ENCODE measurements around the gene APC2.
A peak's percentile ranks its signal among the peaks of the same experiment; 100 is the strongest.

Gene APC2

DNA sequence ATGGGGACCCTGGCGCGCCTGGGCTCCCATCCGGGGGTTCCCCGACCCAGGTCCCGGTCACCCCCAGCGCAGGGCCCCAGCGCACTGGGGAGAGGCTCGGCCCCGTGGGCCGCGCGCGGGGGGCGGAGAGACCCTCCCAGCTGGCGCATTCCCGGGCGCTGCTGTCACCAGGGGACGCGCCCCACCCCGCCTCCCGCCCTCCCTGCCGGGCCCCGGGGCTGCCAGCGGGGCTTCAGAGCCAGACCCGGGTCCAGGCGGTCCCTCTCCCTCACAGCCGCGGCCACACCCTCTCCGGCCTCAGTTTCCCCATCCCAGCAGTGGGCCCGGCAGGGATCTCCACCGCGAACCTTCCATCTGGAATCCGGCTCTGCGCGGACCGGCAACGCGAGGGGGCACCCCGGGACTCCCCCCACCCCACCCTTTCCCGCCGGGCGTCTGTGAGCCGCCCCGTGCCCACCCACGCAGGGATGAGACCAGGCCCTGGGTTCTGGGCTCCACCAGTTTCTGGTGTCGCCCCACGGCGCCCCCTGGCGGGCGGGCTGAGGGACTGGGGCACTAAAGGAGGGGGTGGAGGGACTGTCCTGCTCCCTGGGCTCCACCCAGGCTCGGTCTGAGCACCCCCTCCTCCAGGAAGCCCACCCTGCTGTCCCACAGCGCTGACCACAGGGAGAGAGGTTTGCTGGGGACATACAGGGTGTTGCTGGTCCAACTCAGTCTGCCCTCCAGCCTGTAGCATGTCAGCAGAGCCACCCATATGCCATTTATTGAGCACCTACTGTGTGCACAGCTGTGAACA is 63.8 kb downstream of the APC2 start:
- TF ChIP-seq, protein P1, sequence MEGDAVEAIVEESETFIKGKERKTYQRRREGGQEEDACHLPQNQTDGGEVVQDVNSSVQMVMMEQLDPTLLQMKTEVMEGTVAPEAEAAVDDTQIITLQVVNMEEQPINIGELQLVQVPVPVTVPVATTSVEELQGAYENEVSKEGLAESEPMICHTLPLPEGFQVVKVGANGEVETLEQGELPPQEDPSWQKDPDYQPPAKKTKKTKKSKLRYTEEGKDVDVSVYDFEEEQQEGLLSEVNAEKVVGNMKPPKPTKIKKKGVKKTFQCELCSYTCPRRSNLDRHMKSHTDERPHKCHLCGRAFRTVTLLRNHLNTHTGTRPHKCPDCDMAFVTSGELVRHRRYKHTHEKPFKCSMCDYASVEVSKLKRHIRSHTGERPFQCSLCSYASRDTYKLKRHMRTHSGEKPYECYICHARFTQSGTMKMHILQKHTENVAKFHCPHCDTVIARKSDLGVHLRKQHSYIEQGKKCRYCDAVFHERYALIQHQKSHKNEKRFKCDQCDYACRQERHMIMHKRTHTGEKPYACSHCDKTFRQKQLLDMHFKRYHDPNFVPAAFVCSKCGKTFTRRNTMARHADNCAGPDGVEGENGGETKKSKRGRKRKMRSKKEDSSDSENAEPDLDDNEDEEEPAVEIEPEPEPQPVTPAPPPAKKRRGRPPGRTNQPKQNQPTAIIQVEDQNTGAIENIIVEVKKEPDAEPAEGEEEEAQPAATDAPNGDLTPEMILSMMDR (IDR thresholded peaks at IDR 0.05): peak; percentile 56

DNA sequence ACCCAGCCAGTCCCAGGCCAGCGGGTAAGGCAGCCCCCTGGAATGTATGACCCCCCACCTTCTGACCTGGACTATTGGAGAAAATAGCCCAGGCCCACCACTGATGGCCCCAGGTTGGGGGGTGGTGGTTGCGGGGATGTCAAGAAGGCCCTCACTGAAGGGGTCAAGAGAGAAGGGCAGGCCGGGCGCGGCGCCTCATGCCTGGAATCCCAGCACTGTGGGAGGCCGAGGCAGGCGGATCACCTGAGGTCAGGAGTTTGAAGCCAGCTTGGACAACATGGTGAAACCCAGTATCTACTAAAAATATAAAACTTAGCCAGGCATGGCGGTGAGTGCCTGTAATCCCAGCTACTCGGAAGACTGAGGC is 64.4 kb downstream of the APC2 start:
- TF ChIP-seq, protein P1 (IDR thresholded peaks at IDR 0.05): no peak

DNA sequence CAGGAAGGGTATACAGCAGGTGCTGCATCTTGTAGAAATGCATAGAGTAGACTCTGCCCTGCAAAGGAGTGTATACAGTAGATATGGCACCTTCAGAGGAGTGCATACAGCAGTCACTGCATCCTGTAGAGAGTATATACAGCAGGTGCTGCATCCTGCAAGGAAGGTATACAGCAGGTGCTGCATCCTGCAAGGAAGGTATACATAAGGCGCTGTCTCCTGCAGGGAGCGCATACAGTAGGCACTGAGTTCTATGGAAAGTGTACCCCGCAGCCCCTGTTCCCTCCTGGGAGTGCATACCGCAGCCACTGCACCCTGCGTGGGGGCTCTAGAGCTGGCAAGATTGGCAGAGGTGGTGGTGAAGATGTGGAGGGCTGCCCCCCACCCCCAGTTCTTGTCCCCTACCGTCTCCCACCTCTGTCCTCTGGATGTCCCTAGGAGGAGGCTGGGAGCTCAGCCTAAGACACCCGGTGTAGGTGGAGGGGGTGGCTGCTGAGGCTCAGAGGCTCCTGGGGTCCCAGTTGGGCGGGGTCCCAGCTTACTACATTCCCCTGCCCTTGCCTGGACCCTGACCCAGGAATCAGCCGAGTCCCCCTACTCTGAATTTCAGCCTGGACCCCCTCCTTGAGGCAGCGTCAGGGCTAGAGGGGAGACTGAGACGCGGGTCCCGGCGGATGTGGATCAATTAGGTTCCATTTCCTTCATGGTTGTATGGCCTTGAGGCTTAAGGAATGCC is 65.2 kb downstream of the APC2 start:
- TF ChIP-seq, protein P1 (IDR thresholded peaks at IDR 0.05): no peak

DNA sequence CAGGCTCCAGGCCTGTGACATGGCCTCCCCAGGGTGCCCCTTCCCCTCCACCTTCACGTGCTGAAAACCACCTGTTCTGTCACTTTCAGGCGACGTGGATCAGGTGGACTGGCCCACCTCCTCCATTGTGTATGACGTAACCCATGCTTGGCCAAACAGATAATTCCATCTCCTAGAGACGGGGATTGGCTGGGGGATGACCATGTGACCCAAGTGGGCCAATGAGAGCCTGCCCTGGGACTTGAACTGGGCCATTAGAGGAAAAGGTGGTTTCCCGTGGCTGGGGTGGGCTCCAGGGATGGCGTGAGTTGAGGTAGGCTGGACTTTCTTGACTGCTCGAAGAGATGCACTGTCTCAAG is 66.5 kb downstream of the APC2 start:
- TF ChIP-seq, protein P1 (IDR thresholded peaks at IDR 0.05): no peak

DNA sequence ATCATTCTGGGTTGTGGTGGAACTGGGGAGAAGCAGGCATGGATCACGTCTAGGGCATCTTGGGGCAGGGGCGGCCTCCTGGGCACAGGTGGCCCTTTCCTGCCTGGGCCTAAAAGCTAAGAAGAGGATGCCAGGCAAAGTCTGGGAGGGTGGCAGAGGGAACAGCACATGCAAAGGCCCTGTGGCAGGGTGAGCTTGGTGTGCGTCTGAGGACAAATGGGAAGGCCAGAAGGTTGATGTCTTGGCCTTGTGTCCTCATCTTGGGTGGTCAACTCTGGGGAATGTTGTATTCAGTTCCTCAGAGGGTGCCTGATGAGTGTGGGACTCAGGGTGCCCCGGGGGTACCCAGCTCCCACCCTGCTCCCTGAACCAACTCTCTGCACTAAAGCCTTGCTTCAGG is 68.5 kb downstream of the APC2 start:
- TF ChIP-seq, protein P1 (IDR thresholded peaks at IDR 0.05): no peak

DNA sequence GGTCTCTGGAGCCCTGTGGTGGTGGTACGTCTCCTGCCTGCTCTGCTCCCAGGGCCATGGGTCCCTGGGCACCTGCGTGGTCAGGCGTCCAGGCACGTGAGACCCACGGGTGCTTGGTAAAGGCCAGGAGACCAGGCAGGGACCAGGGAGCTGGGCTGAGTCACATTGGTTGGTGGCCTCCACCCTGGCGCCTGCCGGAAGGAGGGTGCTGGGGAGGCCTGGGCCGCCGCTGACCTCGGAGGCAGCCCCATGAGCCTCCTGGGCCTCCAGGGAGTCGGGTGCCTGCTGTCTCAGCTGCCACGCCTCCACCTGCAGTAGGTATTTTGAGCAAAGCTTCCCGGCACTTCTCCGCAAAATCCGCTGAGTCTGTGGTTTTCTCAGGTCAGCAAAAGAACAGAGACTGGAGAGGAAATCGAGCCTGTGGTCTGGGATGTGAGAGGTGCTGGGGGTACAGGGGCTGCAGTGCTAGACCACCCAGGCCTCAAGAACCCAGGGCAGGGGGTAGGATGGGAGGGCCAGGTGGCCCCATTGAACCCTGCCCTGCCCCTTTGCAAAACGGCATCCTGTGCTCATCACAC is 70.4 kb downstream of the APC2 start:
- TF ChIP-seq, protein P1 (IDR thresholded peaks at IDR 0.05): no peak

DNA sequence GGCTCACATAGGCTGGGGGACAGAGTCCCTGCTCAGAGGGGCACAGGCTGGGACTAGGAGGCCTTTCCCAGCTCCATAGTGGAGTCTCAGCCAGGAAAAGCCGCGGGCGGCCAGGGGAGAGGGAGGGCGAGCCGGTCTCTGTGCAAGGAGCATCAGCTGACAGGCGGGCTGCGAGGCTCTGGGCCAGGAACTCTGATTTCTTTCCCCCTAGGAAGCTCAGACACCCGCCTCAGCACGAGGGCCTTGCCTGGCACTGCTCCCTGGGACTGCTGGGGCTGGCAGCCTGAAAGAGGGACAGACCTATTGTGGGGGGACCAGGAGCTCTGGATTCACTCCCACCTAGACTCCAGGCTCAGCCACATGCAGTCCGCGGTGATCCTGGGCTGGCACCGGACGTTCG is 71.7 kb downstream of the APC2 start:
- TF ChIP-seq, protein P1 (IDR thresholded peaks at IDR 0.05): no peak

Data from LNCAP (cell line).